HG03521 (cell line): ENCODE data around the gene PHETA2.
"Not testable (repeated sequence)": the region's sequence is repeated elsewhere in the genome, so short reads cannot be mapped to it uniquely, and the experiment has no call there.

Experiments
- ATAC-seq: cut with Tn5 transposase; IDR thresholded peaks from one replicate; pipeline ENCODE4 v1.9.1; 2021; ENCODE audit warnings: mild to moderate bottlenecking, moderate library complexity; ENCODE audit not compliant: unreplicated experiment

PHETA2 gene

GRCh38 chr22:42069801-42070516 is 4.1 kb upstream of the PHETA2 start:
- ATAC-seq, result no peak

GRCh38 chr22:42070517-42071422 is 3.3 kb upstream of the PHETA2 start, which contains the start of gene NAGA:
NAGA (minus strand) TSS chr22:42070812; CDS start chr22:42070297, 515 bp downstream.
- peak; percentile 86 for ATAC-seq

- not testable (repeated sequence) for ATAC-seq
Observed at GRCh38 chr22:42071508-42071907, 2.5 kb upstream of the PHETA2 start.

- no peak for ATAC-seq
Observed at GRCh38 chr22:42072606-42073330, 1.3 kb upstream of the PHETA2 start.

GRCh38 chr22:42073621-42074041 is 417 bp upstream of the PHETA2 start:
- no peak for ATAC-seq

- no peak for ATAC-seq
Observed at GRCh38 chr22:42074846-42075676, 1.0 kb downstream of the PHETA2 start.

GRCh38 chr22:42076764-42077485 is 2.9 kb downstream of the PHETA2 start:
- no peak for ATAC-seq

- no peak for ATAC-seq
Observed at GRCh38 chr22:42077486-42078125, 3.6 kb downstream of the PHETA2 start.

- peak; percentile 2 for ATAC-seq
Observed at GRCh38 chr22:42078469-42079318, 4.6 kb downstream of the PHETA2 start.

- ATAC-seq, result peak; percentile 82
Observed at GRCh38 chr22:42079319-42080251, 5.5 kb downstream of the PHETA2 start, which contains the start of gene SMDT1. SMDT1 (plus strand) TSS chr22:42079700; CDS start chr22:42079769, 69 bp downstream.

- ATAC-seq, result no peak
Observed at GRCh38 chr22:42080287-42080686, 6.2 kb downstream of the PHETA2 start.

- ATAC-seq, result no peak
Observed at GRCh38 chr22:42083119-42083518, 9.1 kb downstream of the PHETA2 start.

- ATAC-seq, result no peak
Observed at GRCh38 chr22:42084874-42085273, 10.8 kb downstream of the PHETA2 start.

GRCh38 chr22:42086051-42086450 is 12.0 kb downstream of the PHETA2 start:
- no peak for ATAC-seq

GRCh38 chr22:42090596-42091454 is 16.8 kb downstream of the PHETA2 start, which contains the start of gene NDUFA6:
NDUFA6 (minus strand) TSS chr22:42090772; CDS start chr22:42090744, 28 bp downstream.
- ATAC-seq, result peak; percentile 92

GRCh38 chr22:42091455-42091782 is 17.4 kb downstream of the PHETA2 start:
- ATAC-seq, result no peak
